NCI-H345 treated with DMSO at 0.1 percent for 48 hours (cell line): Measurements from ENCODE around the gene TCF7L2.

Source experiments
- DNase-seq: peaks from one replicate; lab custom pipeline; 2025; ENCODE audit not compliant: unreplicated experiment; lab: John Stamatoyannopoulos, UW

The TCF7L2 gene

DNA sequence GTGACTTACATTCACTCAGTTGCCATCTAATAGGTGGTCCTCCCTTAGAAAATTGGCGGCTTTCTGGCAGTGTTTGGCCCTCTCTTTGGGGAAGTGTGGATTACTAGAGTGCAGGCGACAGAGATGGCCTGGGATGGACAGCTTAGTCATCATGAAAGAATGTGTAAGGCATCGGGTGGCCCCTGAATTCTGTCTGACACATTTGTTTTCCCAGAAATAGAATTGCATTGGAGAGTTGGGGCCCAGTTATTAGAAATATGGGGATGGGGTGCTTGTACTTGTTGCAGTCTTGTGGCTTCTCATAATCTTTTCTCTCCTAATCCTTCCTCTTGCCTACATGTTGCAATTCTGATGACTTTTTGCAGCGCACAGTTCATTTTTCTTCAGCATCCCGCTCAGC, 13.8 kb downstream of the TCF7L2 start:
- no peak for DNase-seq

DNA sequence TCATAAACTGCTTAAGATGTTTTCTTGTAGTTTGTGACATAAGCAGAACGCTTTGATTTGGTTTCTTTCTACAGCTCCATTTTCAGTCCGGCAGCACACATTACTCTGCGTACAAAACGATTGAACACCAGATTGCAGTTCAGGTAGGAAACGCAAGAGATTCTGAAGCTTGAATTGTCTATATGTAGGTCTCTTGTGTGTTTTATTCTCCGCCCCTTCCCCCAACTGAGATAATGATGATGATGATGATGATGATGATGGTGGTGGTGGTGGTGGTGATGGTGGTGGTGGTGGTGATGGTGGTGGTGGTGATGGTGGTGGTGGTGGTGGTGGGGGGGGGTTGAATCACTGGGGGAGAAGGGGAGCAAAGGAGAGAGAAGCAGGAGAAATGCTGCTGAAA, 14.4 kb downstream of the TCF7L2 start:
- DNase-seq: no peak

DNA sequence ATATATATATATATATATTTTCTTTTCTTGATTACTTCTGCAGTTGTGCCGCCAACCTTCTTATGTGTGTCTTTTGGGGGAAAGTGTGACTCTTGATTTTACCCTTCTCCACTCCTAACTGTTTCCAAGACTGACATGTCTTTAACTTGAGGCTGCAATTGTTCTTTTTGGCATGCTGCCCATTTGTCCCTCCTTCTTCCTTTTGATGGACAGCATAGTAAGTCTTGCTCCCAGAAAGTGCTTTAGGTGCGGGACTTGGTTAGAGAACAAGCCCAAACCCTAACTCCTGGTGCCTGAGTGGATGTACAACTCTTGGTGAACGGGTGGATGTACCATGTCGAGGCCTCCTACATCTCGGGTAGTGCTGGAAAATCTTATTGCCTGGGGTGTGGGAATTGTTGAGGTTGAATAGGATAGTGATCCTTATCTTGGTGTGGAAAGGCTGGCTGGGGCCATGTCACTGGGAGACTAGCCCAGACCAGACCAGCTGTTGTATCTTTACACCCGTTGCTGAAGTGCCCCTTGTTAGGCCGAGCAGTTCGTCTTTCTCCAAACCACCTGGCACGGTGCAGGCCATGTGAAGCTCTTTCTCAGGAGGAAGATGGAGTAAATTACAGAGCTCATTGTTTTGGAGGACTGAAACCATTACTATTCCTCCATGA, 16.3 kb downstream of the TCF7L2 start:
- DNase-seq: no peak

DNA sequence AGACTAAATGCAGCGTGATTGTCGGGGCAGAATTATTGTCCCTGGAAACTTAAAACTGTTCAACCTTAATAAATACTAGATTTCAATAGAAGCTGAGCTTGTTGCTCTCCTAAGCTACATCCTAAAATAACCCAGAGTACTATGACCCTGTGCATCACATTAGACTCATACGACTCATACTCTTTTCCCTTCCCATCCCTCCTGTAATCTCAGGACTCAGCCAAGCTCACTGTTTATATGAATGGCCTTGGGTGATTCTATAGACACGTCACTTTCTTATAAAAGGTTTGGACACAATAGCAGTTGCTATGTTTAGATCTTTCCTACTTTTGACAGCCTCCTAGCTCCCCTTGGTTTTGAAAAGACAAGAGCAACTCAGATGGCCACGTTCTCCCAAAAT, 17.2 kb downstream of the TCF7L2 start:
- DNase-seq: no peak

- no peak for DNase-seq
These were observed 19.1 kb downstream of the TCF7L2 start for GRCh38 chr10:112969131-112969530.

GRCh38 chr10:112969542-112969941, 19.5 kb downstream of the TCF7L2 start:
- no peak for DNase-seq

DNA sequence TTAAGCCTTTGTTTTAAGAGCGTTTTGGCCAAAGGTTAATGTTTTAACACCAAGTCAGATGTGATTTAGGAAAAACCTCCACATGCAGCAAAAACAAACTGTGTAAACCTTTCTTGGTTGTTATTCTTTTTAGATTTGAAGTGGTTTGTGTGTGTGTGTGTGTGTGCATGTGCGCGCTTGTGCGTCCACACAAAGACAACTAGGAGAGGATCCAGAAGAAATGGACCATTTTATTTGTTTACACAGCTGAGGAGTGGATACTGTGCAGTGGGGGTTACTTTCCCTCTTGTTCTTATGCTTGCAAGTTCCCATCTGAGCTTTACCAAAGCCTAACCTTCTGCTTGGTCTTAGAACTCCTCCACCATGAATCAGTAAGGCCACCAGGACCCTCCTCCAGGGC, 20.0 kb downstream of the TCF7L2 start:
- DNase-seq: no peak

DNA sequence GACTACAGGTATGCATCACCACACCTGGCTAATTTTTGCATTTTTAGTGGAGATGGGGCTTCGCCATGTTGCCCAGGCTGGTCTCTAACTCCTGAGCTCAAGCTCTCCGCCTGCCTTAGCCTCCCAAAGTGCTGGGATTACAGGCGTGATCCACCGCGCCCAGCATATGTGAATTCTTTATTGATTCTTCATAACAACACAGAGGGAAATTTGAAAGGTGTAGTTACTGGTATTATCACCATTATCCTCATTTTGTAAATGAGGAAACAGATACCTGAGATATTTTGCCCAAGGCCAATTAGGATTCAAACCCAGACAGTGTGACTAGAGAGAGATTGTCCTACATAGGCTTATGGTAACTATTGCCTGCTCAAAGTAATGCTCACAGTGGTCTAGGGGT, 22.6 kb downstream of the TCF7L2 start:
- no peak for DNase-seq

- no peak for DNase-seq
These were observed 23.0 kb downstream of the TCF7L2 start for GRCh38 chr10:112973046-112973445.

- no peak for DNase-seq
These were observed 23.8 kb downstream of the TCF7L2 start for GRCh38 chr10:112973805-112974204.

DNA sequence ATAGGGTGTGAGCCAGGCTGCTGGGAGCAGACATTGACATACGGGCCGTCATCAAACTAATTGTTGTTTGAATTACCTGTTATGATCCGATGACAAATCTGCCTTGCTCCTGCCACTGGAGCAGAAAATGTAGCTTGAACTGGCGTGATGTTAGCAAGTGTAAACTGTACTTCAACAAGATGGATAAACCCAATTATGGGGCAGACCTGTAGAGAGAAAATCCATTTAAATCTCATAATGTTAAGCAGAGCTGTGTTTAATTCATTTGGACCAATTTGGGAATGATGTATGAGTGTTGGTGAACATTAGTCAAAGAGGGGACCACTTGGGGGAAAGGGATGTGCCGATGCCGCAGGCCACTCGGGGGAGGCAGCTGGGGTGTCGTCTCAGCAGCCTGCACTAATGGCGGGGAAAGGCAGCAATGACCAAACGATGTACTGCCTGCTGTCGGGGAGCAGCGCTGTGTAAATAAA, 27.4 kb downstream of the TCF7L2 start:
- no peak for DNase-seq

DNA sequence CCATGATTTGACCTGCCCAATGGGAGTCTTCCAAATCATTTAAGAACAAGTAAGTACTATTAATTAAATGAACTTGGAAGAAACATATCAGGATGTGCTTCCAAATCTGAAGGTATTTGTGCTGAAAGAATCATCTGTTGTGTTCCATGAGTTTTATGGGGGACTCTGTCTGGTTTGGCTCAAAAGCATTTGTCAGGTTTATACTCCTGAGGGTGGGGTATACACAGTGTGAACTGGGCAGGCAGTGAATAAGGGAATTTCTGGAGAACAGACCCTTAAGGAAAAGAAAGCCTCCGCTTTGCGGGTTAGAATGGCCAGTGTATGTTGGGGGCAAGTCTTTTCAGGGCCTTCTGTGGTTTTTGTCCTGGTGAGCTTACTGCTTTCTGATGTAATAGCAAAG, 29.9 kb downstream of the TCF7L2 start:
- no peak for DNase-seq

GRCh38 chr10:112980937-112981336, 30.9 kb downstream of the TCF7L2 start:
- no peak for DNase-seq

- DNase-seq: no peak
These were observed 31.5 kb downstream of the TCF7L2 start for GRCh38 chr10:112981553-112981952.

- no peak for DNase-seq
These were observed 33.5 kb downstream of the TCF7L2 start for GRCh38 chr10:112983444-112984056.

DNA sequence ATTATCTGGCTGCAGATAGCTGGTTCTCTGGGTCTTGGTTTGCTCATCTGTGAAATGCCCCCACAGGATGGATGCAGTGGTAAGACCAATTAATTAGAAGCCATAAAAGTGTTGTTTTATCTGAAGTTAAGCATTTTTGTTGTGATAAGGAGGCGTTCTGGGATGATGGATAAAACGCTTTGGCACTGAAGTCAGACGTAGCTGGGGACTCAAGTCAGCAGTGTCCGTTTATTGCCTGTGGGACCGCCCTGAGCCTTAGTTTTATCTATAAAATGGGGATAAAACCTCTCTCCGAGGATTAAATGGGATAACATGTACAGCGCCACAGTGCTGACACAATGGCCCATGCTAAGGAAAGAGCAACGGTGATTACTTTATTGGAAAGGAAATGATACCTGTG, 34.7 kb downstream of the TCF7L2 start:
- no peak for DNase-seq

- DNase-seq: no peak
These were observed 35.9 kb downstream of the TCF7L2 start for GRCh38 chr10:112985690-112986543.

GRCh38 chr10:112986544-112987190, 36.6 kb downstream of the TCF7L2 start:
- DNase-seq: no peak

- DNase-seq: no peak
These were observed 38.9 kb downstream of the TCF7L2 start for GRCh38 chr10:112988839-112989406.

GRCh38 chr10:112989826-112990225, 39.8 kb downstream of the TCF7L2 start:
- DNase-seq: no peak

GRCh38 chr10:112990271-112990670, 40.2 kb downstream of the TCF7L2 start:
- no peak for DNase-seq
